Adrenal gland (tissue), 5 donors: ENCODE results near the gene CC2D2B.

Experiments used
- POLR2A ChIP-seq, 2 donors: fragments of 450-650 bp; IDR thresholded peaks; one replicate each; pipeline ENCODE4 v1.6.1; 2017; ENCODE audit warnings: antibody characterized with exemption in 2 of 2, mild to moderate bottlenecking in 2 of 2, moderate library complexity in 1 of 2
- TF ChIP-seq, protein P1 (sequence below), 6 experiments: fragments of 450-650 bp in 4 of 6; fragments of 200-600 bp in 2 of 6; sonication (generic) in 1 of 6; IDR thresholded peaks; 1 replicate in 5 of 6; 2 replicates in 1 of 6; pipeline versions ENCODE4 v1.5.1 to v1.8.0; 2016 to 2021; ENCODE audit warnings: antibody characterized with exemption in 6 of 6, mild to moderate bottlenecking in 2 of 6, moderate library complexity in 1 of 6
- donor health status: DM: no; HTN: no; CAD: no.

GRCh38 chr10:96017191-96017687 lies 109.5 kb downstream of the CC2D2B start:
- TF ChIP-seq, protein P1, sequence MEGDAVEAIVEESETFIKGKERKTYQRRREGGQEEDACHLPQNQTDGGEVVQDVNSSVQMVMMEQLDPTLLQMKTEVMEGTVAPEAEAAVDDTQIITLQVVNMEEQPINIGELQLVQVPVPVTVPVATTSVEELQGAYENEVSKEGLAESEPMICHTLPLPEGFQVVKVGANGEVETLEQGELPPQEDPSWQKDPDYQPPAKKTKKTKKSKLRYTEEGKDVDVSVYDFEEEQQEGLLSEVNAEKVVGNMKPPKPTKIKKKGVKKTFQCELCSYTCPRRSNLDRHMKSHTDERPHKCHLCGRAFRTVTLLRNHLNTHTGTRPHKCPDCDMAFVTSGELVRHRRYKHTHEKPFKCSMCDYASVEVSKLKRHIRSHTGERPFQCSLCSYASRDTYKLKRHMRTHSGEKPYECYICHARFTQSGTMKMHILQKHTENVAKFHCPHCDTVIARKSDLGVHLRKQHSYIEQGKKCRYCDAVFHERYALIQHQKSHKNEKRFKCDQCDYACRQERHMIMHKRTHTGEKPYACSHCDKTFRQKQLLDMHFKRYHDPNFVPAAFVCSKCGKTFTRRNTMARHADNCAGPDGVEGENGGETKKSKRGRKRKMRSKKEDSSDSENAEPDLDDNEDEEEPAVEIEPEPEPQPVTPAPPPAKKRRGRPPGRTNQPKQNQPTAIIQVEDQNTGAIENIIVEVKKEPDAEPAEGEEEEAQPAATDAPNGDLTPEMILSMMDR (IDR thresholded peaks at IDR 0.05): peak; percentile 55 to 80 (median 70)
- no peak for TF ChIP-seq POLR2A (IDR thresholded peaks at IDR 0.05)
